ENCODE results near the gene CC2D2A. TPM values are rescaled to one million over a fixed set of nuclear protein-coding genes. Genes with fewer than 3 reads are reported as not detected.
A peak's percentile ranks its signal among the peaks of the same experiment; 100 is the strongest.

CC2D2A gene
- total RNA-seq, 6 donors from 2014 or later, result 16.3 to 47.4 (median 25.1) TPM

GRCh38 chr4:15478724-15479088 lies 9.0 kb downstream of the CC2D2A start:
- TF ChIP-seq EP300 (IDR thresholded peaks at IDR 0.05) (no peak), POLR2AphosphoS5 (IDR thresholded peaks at IDR 0.05) (no peak), POLR2A (IDR thresholded peaks at IDR 0.05) (no peak), CTCF (IDR thresholded peaks at IDR 0.05) (no peak)
- H3K27me3 ChIP-seq, result no peaks in the 10 kb centered on the region
- H3K9me3 ChIP-seq, result no peaks in the 10 kb centered on the region
- 68 to 70% methylated on average over 4 to 5 of the region's 5 CpGs for WGBS, 2 donors
- H3K4me3 ChIP-seq, result peak overlapping the region in 1 of 4 donors; percentile 37
- H3K27ac ChIP-seq, result peak overlapping the region in 1 of 4 donors; percentile 74
- peaks cover 0 to 17% (median 0%) of the 10 kb centered on the region in 4 donors for H3K36me3 ChIP-seq
- H3K4me1 ChIP-seq, result peaks cover 0 to 7% (median 2%) of the 10 kb centered on the region in 4 donors
- DNase-seq, result no peak
- no peak for ATAC-seq (ENCODE audit: low FRiP score in 2 of 2)

- ATAC-seq (ENCODE audit: low FRiP score in 2 of 2), result peak; percentile 90
- Histone ChIP-seq H3K4me1 (peaks cover 0 to 7% (median 2%) of the 10 kb centered on the region in 4 donors), H3K27me3 (no peaks in the 10 kb centered on the region), H3K4me3 (peak overlapping the region in 3 of 4 donors; percentile 37 to 54 (median 52)), H3K27ac (peak overlapping the region; percentile 47 to 74 (median 60)), H3K36me3 (peaks cover 0 to 17% (median 0%) of the 10 kb centered on the region in 4 donors), H3K9me3 (no peaks in the 10 kb centered on the region)
- TF ChIP-seq POLR2AphosphoS5 (IDR thresholded peaks at IDR 0.05) (no peak), CTCF (IDR thresholded peaks at IDR 0.05) (peak; percentile 30 to 76 (median 50)), POLR2A (IDR thresholded peaks at IDR 0.05) (no peak), EP300 (IDR thresholded peaks at IDR 0.05) (no peak)
- WGBS, 2 donors, result 36 to 55% methylated on average over 10 to 11 of the region's 11 CpGs
- peak; percentile 13 to 38 for DNase-seq
Observed at GRCh38 chr4:15479089-15479912, 9.6 kb downstream of the CC2D2A start.

GRCh38 chr4:15479913-15480185 lies 10.2 kb downstream of the CC2D2A start:
- 44 to 63% methylated on average over 3 of the region's 3 CpGs for WGBS, 2 donors
- Histone ChIP-seq H3K4me3 (peak overlapping the region in 3 of 4 donors; percentile 37 to 54 (median 52)), H3K4me1 (peaks cover 0 to 7% (median 2%) of the 10 kb centered on the region in 4 donors), H3K27me3 (no peaks in the 10 kb centered on the region), H3K36me3 (peaks cover 0 to 17% (median 0%) of the 10 kb centered on the region in 4 donors), H3K9me3 (no peaks in the 10 kb centered on the region), H3K27ac (peak overlapping the region in 3 of 4 donors; percentile 47 to 74 (median 51))
- TF ChIP-seq EP300 (IDR thresholded peaks at IDR 0.05), result no peak
- no peak for TF ChIP-seq CTCF (IDR thresholded peaks at IDR 0.05)
- TF ChIP-seq POLR2AphosphoS5 (IDR thresholded peaks at IDR 0.05), result no peak
- TF ChIP-seq POLR2A (IDR thresholded peaks at IDR 0.05), result no peak
- ATAC-seq (ENCODE audit: low FRiP score in 2 of 2), result peak in 1 of 2 donors; percentile 2
- DNase-seq, result no peak

GRCh38 chr4:15481961-15482745 lies 12.5 kb downstream of the CC2D2A start:
- no peak for DNase-seq
- no peak for TF ChIP-seq POLR2AphosphoS5 (IDR thresholded peaks at IDR 0.05)
- no peak for TF ChIP-seq CTCF (IDR thresholded peaks at IDR 0.05)
- no peak for TF ChIP-seq EP300 (IDR thresholded peaks at IDR 0.05)
- TF ChIP-seq POLR2A (IDR thresholded peaks at IDR 0.05), result no peak
- 95 to 100% methylated on average over 2 of the region's 2 CpGs for WGBS, 2 donors
- Histone ChIP-seq H3K27ac (no peak overlapping the region), H3K4me1 (peaks cover 0 to 7% (median 2%) of the 10 kb centered on the region in 4 donors), H3K27me3 (no peaks in the 10 kb centered on the region), H3K4me3 (no peak overlapping the region), H3K9me3 (no peaks in the 10 kb centered on the region), H3K36me3 (peaks cover 0 to 10% (median 0%) of the 10 kb centered on the region in 4 donors)
- ATAC-seq (ENCODE audit: low FRiP score in 2 of 2), result no peak
